Peyer's patch (tissue), 4 donors: ENCODE data around the gene SMURF2.

Experiments used
- CTCF ChIP-seq, 6 experiments: fragments of 450-650 bp in 4 of 6; fragments of 200-600 bp in 2 of 6; sonication (generic) in 1 of 6; IDR thresholded peaks; one replicate each; pipeline ENCODE4 v1.5.1; 2017 to 2019; ENCODE audit warnings: antibody characterized with exemption in 6 of 6, mild to moderate bottlenecking in 3 of 6, moderate library complexity in 1 of 6
- POLR2A ChIP-seq, 2 donors: fragments of 450-650 bp; IDR thresholded peaks; one replicate each; pipeline ENCODE4 v1.5.1; 2017; ENCODE audit warnings: antibody characterized with exemption in 2 of 2, mild to moderate bottlenecking in 2 of 2, moderate library complexity in 2 of 2

GRCh38 chr17:64515829-64516228, 146.3 kb downstream of the SMURF2 start:
- no peak for TF ChIP-seq CTCF (IDR thresholded peaks at IDR 0.05)
- TF ChIP-seq POLR2A (IDR thresholded peaks at IDR 0.05) = no peak
